ENCODE data around the gene THAP11. TPM values are rescaled to one million over a fixed set of nuclear protein-coding genes. Genes with fewer than 3 reads are reported as not detected.
A peak's percentile ranks its signal among the peaks of the same experiment; 100 is the strongest.

The THAP11 gene
- total RNA-seq, 1 donor: 28.9 TPM

GRCh38 chr16:67882374-67883145, 40.4 kb downstream of the THAP11 start:
- no peak for DNase-seq (ENCODE audit: low read depth)
- no peak for TF ChIP-seq CTCF (IDR thresholded peaks at IDR 0.05; ENCODE audit: insufficient read depth, low read depth, low read length)
- no peak overlapping the region for H3K4me3 ChIP-seq (ENCODE audit: low read depth, low read length)

- H3K4me3 ChIP-seq (ENCODE audit: low read depth, low read length): no peak overlapping the region
- no peak for TF ChIP-seq CTCF (IDR thresholded peaks at IDR 0.05; ENCODE audit: insufficient read depth, low read depth, low read length)
- no peak for DNase-seq (ENCODE audit: low read depth)
These were observed 41.2 kb downstream of the THAP11 start for GRCh38 chr16:67883146-67883871.

GRCh38 chr16:67883872-67884261, 41.7 kb downstream of the THAP11 start:
- DNase-seq (ENCODE audit: low read depth): peak; percentile 47
- no peak overlapping the region for H3K4me3 ChIP-seq (ENCODE audit: low read depth, low read length)
- TF ChIP-seq CTCF (IDR thresholded peaks at IDR 0.05; ENCODE audit: insufficient read depth, low read depth, low read length): peak; percentile 85

GRCh38 chr16:67884684-67885083, 42.6 kb downstream of the THAP11 start, which contains the start of gene NRN1L:
Gene NRN1L, plus strand, starts transcription at chr16:67884885. Its CDS starts 19 bp downstream, at chr16:67884904.
- H3K4me3 ChIP-seq (ENCODE audit: low read depth, low read length): no peak within 1 kb of the TSS
- TF ChIP-seq CTCF (IDR thresholded peaks at IDR 0.05; ENCODE audit: insufficient read depth, low read depth, low read length): no peak
- peak; percentile 90 for DNase-seq (ENCODE audit: low read depth)

- TF ChIP-seq CTCF (IDR thresholded peaks at IDR 0.05; ENCODE audit: insufficient read depth, low read depth, low read length): no peak
- no peak overlapping the region for H3K4me3 ChIP-seq (ENCODE audit: low read depth, low read length)
- DNase-seq (ENCODE audit: low read depth): no peak
These were observed 43.4 kb downstream of the THAP11 start for GRCh38 chr16:67885545-67885944.

GRCh38 chr16:67885976-67886375, 43.9 kb downstream of the THAP11 start:
- no peak overlapping the region for H3K4me3 ChIP-seq (ENCODE audit: low read depth, low read length)
- no peak for TF ChIP-seq CTCF (IDR thresholded peaks at IDR 0.05; ENCODE audit: insufficient read depth, low read depth, low read length)
- no peak for DNase-seq (ENCODE audit: low read depth)
